ENCODE measurements around the gene SYT9. TPM values are rescaled to one million over a fixed set of nuclear protein-coding genes. Genes with fewer than 3 reads are reported as not detected.

SYT9 gene
- total RNA-seq, 4 donors from 2014 or later: 0.24 to 2.1 (median 0.52) TPM

DNA sequence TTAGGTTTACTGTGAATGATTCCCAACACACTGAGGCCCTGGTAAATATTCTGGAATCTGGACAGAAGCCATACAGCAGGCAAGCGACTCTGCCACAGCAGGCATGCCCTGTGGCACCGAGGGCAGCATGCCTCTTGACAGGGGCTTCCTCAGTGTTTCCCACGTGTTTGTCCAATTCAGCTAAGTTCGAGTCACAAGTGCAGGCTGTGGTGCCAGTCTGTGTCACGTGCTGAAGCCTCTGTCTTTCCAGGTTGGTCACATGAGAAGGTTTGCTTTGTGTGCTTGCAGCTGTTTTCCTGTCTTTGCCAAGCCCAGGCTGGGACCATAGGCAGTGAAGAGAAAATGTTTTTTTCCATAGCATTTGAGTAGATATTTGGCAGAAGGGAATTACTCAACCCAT lies 259.7 kb downstream of the SYT9 start:
- H3K36me3 ChIP-seq: no peaks in the 10 kb centered on the region
- no peaks in the 10 kb centered on the region for H3K27me3 ChIP-seq
- H3K4me3 ChIP-seq: no peak overlapping the region
- no peak for TF ChIP-seq EP300 (IDR thresholded peaks at IDR 0.05)
- peaks cover 43% of the 10 kb centered on the region for H3K4me1 ChIP-seq
- DNase-seq (ENCODE audit: low spot score in 2 of 2): peak in 1 of 2 donors; percentile 81
- 1% methylated on average over 5 of the region's 5 CpGs for WGBS
- peak overlapping the region; percentile 85 for H3K27ac ChIP-seq
- no peaks in the 10 kb centered on the region for H3K9me3 ChIP-seq

DNA sequence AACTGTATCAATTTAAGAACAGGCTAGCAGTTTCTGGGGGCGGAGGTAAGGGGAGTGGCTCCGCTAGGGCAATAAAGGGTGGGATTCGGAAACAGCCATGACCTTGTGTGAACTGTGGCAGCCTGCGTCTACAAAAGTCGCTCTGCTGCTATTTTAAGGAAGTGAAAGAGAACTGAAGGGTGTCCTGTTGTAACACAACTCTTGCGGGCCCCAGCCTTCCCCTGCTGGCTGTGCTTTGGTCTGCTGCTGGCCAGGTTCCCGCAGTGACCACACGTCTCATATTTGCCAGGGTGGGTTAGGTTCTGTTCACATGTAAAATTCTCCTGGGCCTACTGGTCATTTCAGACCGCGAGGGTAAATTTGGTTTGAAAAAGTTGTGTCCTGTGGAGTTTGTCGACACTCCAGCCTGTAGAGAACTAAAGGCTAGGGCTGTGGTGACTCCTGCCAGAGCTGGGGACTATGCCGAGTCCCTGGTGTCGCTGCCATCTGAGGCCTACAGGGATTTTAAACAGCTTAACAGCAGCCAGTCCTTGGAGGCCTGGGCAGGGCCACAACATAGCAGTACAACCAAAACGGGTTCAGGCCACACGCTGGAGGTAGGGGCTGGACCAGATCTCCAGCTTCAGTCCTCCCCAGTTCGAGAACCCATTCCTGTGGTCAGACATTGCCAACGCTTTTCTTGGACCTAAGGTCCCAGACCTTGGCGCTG lies 261.0 kb downstream of the SYT9 start:
- peak; percentile 88 to 91 for DNase-seq (ENCODE audit: low spot score in 2 of 2)
- Histone ChIP-seq H3K27ac (peak overlapping the region; percentile 85), H3K27me3 (no peaks in the 10 kb centered on the region), H3K4me1 (peaks cover 43% of the 10 kb centered on the region), H3K4me3 (peak overlapping the region; percentile 74), H3K9me3 (no peaks in the 10 kb centered on the region), H3K36me3 (no peaks in the 10 kb centered on the region)
- WGBS: 10% methylated on average over 15 of the region's 18 CpGs
- TF ChIP-seq, protein P1, sequence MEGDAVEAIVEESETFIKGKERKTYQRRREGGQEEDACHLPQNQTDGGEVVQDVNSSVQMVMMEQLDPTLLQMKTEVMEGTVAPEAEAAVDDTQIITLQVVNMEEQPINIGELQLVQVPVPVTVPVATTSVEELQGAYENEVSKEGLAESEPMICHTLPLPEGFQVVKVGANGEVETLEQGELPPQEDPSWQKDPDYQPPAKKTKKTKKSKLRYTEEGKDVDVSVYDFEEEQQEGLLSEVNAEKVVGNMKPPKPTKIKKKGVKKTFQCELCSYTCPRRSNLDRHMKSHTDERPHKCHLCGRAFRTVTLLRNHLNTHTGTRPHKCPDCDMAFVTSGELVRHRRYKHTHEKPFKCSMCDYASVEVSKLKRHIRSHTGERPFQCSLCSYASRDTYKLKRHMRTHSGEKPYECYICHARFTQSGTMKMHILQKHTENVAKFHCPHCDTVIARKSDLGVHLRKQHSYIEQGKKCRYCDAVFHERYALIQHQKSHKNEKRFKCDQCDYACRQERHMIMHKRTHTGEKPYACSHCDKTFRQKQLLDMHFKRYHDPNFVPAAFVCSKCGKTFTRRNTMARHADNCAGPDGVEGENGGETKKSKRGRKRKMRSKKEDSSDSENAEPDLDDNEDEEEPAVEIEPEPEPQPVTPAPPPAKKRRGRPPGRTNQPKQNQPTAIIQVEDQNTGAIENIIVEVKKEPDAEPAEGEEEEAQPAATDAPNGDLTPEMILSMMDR (IDR thresholded peaks at IDR 0.05): no peak
- TF ChIP-seq POLR2A (IDR thresholded peaks at IDR 0.05) (no peak), EP300 (IDR thresholded peaks at IDR 0.05) (no peak), POLR2AphosphoS5 (IDR thresholded peaks at IDR 0.05) (no peak)

DNA sequence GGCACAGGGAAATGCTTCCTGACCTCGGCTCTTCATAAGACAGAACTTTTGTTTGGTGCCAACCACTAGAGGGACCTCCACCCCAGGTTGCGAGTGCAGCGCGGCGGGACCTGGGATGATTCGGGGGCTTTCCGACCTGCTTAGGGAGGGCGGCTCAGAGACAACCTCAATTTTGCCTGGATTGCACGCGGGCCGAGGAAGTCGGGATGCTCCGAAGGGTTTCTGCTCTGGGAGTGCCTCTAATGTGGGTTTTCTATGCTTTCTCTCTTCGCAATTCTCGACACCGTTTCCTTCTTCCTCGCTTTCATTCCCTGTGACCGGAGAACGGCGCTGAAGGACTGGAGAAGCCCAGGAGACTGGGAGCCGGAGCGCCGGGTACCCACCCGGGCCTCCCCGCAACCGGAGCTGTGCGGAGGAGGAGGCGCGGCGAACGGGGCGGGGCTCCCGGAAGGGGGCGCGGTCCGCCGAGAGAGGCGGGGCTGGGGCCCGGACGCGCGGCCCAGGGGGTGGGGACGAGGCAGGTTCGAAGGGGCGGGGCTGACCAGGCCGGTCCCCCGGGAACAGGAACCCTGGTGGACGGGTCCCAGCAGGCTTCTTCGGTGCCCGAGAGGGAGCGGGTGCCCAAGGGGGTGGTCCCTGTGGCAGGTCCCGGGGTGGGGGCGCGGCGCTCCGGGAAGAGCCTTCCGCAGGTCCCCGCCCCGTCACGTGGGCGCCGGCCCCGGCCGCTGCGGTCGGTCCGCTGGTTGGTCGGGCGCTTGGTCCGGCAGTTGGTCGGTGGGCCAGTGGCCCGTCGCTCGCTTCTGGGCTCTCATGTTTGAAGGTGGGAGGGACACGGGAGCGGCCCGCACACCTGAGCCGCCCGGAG lies 261.8 kb downstream of the SYT9 start, which contains the start of gene PPFIBP2:
Gene PPFIBP2 (plus strand): TSS at position 766 of the 865 bp plus-strand sequence. CDS start 35,477 bp downstream, outside the sequence.
- DNase-seq (ENCODE audit: low spot score in 2 of 2): peak; percentile 92
- Histone ChIP-seq H3K27ac (peak within 1 kb of the TSS; percentile 85), H3K27me3 (no peaks in the 10 kb centered on the region), H3K4me1 (peaks cover 43% of the 10 kb centered on the region), H3K4me3 (peak within 1 kb of the TSS; percentile 74), H3K9me3 (no peaks in the 10 kb centered on the region), H3K36me3 (no peaks in the 10 kb centered on the region)
- 2% methylated on average over 34 of the region's 79 CpGs for WGBS
- no peak for TF ChIP-seq POLR2AphosphoS5 (IDR thresholded peaks at IDR 0.05)
- peak in 1 of 2 donors; percentile 69 for TF ChIP-seq POLR2A (IDR thresholded peaks at IDR 0.05)
- TF ChIP-seq, protein P1 (IDR thresholded peaks at IDR 0.05): peak; percentile 25 to 56
- TF ChIP-seq EP300 (IDR thresholded peaks at IDR 0.05): no peak

DNA sequence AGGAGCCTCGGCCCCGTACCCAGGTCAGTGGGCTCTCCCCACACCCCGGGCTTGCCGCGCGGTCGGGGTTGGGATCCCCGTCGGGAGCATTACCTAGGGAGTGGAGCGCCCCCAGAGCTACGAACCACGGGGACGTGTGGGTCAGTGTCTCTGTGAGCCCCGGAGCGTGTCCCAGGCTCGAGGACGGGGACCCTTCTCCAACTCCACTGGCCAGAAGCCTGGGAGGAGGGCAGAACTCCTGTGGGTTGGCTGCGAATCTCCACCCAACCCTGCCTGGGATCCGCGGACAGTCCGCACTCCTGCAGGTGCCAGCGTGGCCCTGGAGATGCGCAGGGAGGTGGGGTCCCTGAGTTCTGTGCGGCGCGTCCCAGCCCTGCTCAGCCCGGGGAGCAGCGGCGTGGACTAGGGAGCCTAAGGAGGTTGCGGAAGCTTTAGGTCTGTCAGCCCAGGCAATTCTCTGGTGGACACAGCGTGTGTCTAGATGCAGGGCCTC lies 262.4 kb downstream of the SYT9 start:
- Histone ChIP-seq H3K4me1 (peaks cover 43% of the 10 kb centered on the region), H3K4me3 (peak overlapping the region; percentile 74), H3K9me3 (no peaks in the 10 kb centered on the region), H3K27ac (peak overlapping the region; percentile 85), H3K27me3 (no peaks in the 10 kb centered on the region), H3K36me3 (no peaks in the 10 kb centered on the region)
- no peak for TF ChIP-seq POLR2AphosphoS5 (IDR thresholded peaks at IDR 0.05)
- TF ChIP-seq, protein P1 (IDR thresholded peaks at IDR 0.05): no peak
- TF ChIP-seq EP300 (IDR thresholded peaks at IDR 0.05): no peak
- no peak for TF ChIP-seq POLR2A (IDR thresholded peaks at IDR 0.05)
- 5% methylated on average over 10 of the region's 31 CpGs for WGBS
- no peak for DNase-seq (ENCODE audit: low spot score in 2 of 2)

DNA sequence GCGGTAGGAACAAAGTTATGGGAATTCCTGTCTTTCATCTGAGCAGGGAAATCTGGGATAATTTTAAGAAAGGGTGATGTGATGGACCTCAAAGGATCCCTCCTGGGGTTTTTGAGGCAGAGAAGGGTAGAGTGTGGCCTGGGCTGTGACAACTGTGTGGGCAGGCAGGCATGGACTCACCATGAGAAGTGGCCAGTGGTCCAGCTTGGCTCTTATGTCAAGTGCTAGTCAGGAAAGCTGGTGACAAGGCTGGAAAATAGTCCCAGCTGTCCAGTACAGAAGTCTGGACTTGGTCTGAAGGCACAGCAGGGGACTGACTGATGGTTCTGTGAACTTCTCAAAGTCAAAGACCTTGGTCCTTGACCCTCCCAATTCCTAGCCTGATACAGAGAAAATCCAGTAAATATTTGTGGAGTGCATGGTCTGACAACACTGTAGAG lies 263.8 kb downstream of the SYT9 start:
- no peaks in the 10 kb centered on the region for H3K9me3 ChIP-seq
- H3K27me3 ChIP-seq: no peaks in the 10 kb centered on the region
- DNase-seq (ENCODE audit: low spot score in 2 of 2): no peak
- no peak for TF ChIP-seq POLR2A (IDR thresholded peaks at IDR 0.05)
- no peak for TF ChIP-seq POLR2AphosphoS5 (IDR thresholded peaks at IDR 0.05)
- TF ChIP-seq, protein P1 (IDR thresholded peaks at IDR 0.05): no peak
- TF ChIP-seq EP300 (IDR thresholded peaks at IDR 0.05): no peak
- no peak overlapping the region for H3K27ac ChIP-seq
- 86% methylated on average over 1 of the region's 1 CpG for WGBS
- peak overlapping the region; percentile 6 for H3K4me3 ChIP-seq
- H3K36me3 ChIP-seq: no peaks in the 10 kb centered on the region
- peaks cover 45% of the 10 kb centered on the region for H3K4me1 ChIP-seq

Data from suprapubic skin (tissue), 4 donors.